Upper lobe of left lung (tissue), 6 donors: ENCODE data around the gene CPEB4. TPM values are rescaled to one million over a fixed set of nuclear protein-coding genes. Genes with fewer than 3 reads are reported as not detected.

ENCODE experiments used
- ATAC-seq, 2 donors: fragments of 200-7000 bp; cut with Tn5 transposase; one replicate each; pipeline ENCODE4 v1.9.1; 2022; ENCODE audit warnings: mild to moderate bottlenecking in 2 of 2, moderate library complexity in 2 of 2; ENCODE audit not compliant: low FRiP score in 2 of 2
- DNase-seq, 2 donors: peaks; one replicate each; pipeline ENCODE4 v3.0.0-alpha.2; 2019 to 2020
- H3K27ac ChIP-seq, 4 donors: fragments of 200-600 bp; sonication (generic); one replicate each; pipeline ENCODE4 v1.5.1; 2016 to 2019
- H3K27me3 ChIP-seq, 4 donors: fragments of 200-600 bp; sonication (generic); one replicate each; pipeline ENCODE4 v1.5.1; 2017 to 2019
- H3K36me3 ChIP-seq, 4 donors: fragments of 200-600 bp; sonication (generic); one replicate each; pipeline ENCODE4 v1.5.1; 2016 to 2019
- H3K4me1 ChIP-seq, 4 donors: fragments of 200-600 bp; sonication (generic); one replicate each; pipeline ENCODE4 v1.5.1; 2018 to 2019
- H3K4me3 ChIP-seq, 4 donors: fragments of 200-600 bp; sonication (generic); one replicate each; pipeline ENCODE4 v1.5.1; 2017 to 2019; ENCODE audit warnings: mild to moderate bottlenecking in 2 of 4, moderate library complexity in 1 of 4
- H3K9me3 ChIP-seq, 4 donors: fragments of 200-600 bp; sonication (generic); one replicate each; pipeline ENCODE4 v1.5.1; 2018 to 2019
- CTCF ChIP-seq, 6 experiments: fragments of 450-650 bp in 4 of 6; fragments of 200-600 bp in 2 of 6; sonication (generic) in 2 of 6; IDR thresholded peaks; one replicate each; pipeline ENCODE4 v1.5.1; 2016 to 2019; ENCODE audit warnings: antibody characterized with exemption in 6 of 6
- EP300 ChIP-seq, 4 donors: sonication (generic); formaldehyde crosslinking; IDR thresholded peaks; one replicate each; pipeline ENCODE4 v1.5.1; 2017; ENCODE audit warnings: antibody characterized with exemption in 4 of 4, control low read depth in 2 of 4
- POLR2A ChIP-seq, 4 donors: fragments of 450-650 bp; IDR thresholded peaks; one replicate each; pipeline ENCODE4 v1.5.1; 2016 to 2017; ENCODE audit warnings: antibody characterized with exemption in 4 of 4, mild to moderate bottlenecking in 2 of 4
- POLR2AphosphoS5 ChIP-seq, 2 donors: sonication (generic); formaldehyde crosslinking; IDR thresholded peaks; one replicate each; pipeline ENCODE4 v1.5.1; 2017; ENCODE audit warnings: antibody characterized with exemption in 2 of 2
- WGBS, 2 donors: methylation state at CpG; one replicate each; pipeline ENCODE4 v1.1.5; 2017 to 2018; 5-methylcytosine and 5-hydroxymethylcytosine counted together
- total RNA-seq, 6 donors: library from RNA; depleted of rRNA in 4 of 6; stranded (reverse); fragments of >200 nt in 4 of 6; gene quantifications; one replicate each; pipeline versions ENCODE4 v1.1.0 to v1.2.1, GENCODE V29; 2016 to 2021
- donor health status: DM: no; HTN: no; CAD: no; lungs with moderate emphysema.
- donor health status: DM: no; HTN: yes; CAD: no; lungs with severe emphysema.

Gene CPEB4
- total RNA-seq, 6 donors from 2014 or later = 52.6 to 96.4 (median 62.0) TPM

- WGBS, 2 donors = 59 to 64% methylated on average over 8 to 9 of the region's 9 CpGs
- Histone ChIP-seq H3K4me1 (peaks cover 6 to 26% (median 14%) of the 10 kb centered on the region in 4 donors), H3K36me3 (no peaks in the 10 kb centered on the region), H3K9me3 (no peaks in the 10 kb centered on the region), H3K27ac (peak overlapping the region; percentile 39 to 80 (median 70)), H3K27me3 (no peaks in the 10 kb centered on the region), H3K4me3 (no peak overlapping the region)
- peak; percentile 11 to 60 for ATAC-seq
- peak in 1 of 2 donors; percentile 20 for DNase-seq
- TF ChIP-seq EP300 (IDR thresholded peaks at IDR 0.05) (no peak), POLR2A (IDR thresholded peaks at IDR 0.05) (no peak), CTCF (IDR thresholded peaks at IDR 0.05) (no peak), POLR2AphosphoS5 (IDR thresholded peaks at IDR 0.05) (no peak)
Observed at GRCh38 chr5:173872957-173873305, 15.2 kb upstream of the CPEB4 start.

DNA sequence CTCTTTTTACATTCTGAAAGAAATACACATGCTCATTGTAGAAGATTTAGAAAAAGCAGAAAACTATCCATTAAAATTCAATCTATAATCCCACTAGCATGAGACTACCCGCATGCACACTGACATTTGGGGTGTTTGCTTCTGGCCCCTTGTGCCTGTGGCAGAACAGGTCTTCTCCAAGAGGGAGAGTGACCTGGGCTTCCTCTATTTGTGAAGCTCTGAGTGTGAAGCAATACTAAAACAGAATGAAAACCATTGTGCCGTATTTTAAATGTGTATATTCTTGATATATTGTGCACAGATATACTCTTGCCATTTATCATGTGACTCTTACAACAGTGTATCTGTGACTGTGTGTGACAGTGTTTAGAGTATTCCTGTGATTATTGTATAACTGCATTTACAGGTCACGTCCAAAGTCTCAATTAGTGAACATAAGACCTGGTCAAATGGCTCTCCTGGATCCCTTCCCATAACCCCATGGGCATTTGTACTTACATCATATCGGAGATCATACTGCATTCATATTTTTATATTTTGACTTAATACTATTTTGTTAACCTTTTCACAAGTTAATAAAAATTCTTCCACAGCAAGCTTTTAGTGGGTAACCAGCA, 14.7 kb upstream of the CPEB4 start:
- Histone ChIP-seq H3K27ac (peak overlapping the region; percentile 39 to 80 (median 70)), H3K27me3 (no peaks in the 10 kb centered on the region), H3K36me3 (no peaks in the 10 kb centered on the region), H3K4me3 (no peak overlapping the region), H3K4me1 (peaks cover 6 to 21% (median 9%) of the 10 kb centered on the region in 4 donors), H3K9me3 (no peaks in the 10 kb centered on the region)
- DNase-seq (no peak), ATAC-seq (peak in 1 of 2 donors; percentile 62)
- TF ChIP-seq EP300 (IDR thresholded peaks at IDR 0.05) = no peak
- no peak for TF ChIP-seq POLR2A (IDR thresholded peaks at IDR 0.05)
- TF ChIP-seq CTCF (IDR thresholded peaks at IDR 0.05) = no peak
- TF ChIP-seq POLR2AphosphoS5 (IDR thresholded peaks at IDR 0.05) = no peak
- 65 to 73% methylated on average over 4 of the region's 4 CpGs for WGBS, 2 donors

DNA sequence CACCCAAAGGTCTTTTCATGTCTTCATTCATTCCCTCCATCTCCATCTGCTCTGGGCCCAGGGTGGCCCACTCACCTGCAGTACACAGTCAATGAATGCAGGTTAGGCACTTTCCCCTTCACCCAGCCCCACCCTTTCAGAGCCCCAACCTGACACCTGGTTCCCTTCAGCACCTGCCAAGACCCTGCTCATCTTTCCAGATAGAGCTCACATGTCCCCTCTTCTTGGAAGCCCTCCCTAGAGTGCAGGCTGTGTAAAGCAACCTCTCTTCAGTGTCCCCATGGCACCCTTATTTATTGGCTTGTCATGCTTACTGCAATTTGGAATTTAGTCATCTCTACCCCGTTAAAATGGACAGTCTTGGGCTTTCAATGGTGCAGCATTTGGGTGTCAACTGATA, 13.0 kb upstream of the CPEB4 start:
- H3K27me3 ChIP-seq = no peaks in the 10 kb centered on the region
- WGBS, 2 donors = 73 to 87% methylated on average over 1 of the region's 1 CpG

DNA sequence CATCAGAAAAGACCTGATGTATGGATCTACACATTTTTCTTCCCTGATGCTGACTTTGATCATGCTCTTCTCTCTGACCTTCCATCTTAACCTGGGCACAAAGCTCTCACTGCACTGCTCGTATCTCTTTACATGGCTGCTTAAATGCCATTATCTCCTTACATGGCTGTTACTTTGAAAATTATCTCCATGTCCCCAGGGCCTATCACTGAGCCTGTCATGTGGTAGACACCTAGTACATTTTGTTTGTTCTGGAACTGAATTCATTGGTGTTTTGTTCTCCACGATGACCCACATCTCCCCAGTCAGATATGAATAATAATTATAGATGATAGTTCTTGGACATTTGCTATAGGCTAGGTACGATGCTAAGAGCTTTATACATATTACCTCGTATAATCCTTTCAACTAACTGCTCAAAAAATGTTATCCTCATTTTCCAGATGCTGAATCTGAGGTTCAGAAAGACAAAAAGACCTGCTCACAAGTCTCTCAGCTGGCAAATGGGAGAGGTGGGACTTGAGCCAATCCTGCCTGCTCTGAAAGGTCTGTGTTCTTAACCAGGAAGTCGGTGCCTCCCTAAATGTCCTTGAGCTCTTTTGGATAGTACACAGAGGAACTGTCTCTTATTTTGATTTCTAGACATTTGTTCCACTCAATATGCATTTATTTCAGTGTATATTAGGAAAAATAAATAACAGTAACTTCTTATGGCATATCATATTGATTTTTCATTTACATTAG, 9.8 kb upstream of the CPEB4 start:
- no peaks in the 10 kb centered on the region for H3K36me3 ChIP-seq
- peak overlapping the region in 3 of 4 donors; percentile 54 to 70 (median 59) for H3K27ac ChIP-seq
- DNase-seq = peak in 1 of 2 donors; percentile 66
- no peaks in the 10 kb centered on the region for H3K9me3 ChIP-seq
- no peak for ATAC-seq
- TF ChIP-seq EP300 (IDR thresholded peaks at IDR 0.05) (no peak), CTCF (IDR thresholded peaks at IDR 0.05) (no peak), POLR2AphosphoS5 (IDR thresholded peaks at IDR 0.05) (no peak), POLR2A (IDR thresholded peaks at IDR 0.05) (no peak)
- no peaks in the 10 kb centered on the region for H3K27me3 ChIP-seq
- H3K4me3 ChIP-seq = no peak overlapping the region
- peaks cover 6 to 11% (median 8%) of the 10 kb centered on the region in 4 donors for H3K4me1 ChIP-seq
- 65 to 71% methylated on average over 5 of the region's 5 CpGs for WGBS, 2 donors

More for the DNA sequence above, 13.0 kb upstream of the CPEB4 start:
- Histone ChIP-seq H3K27ac (no peak overlapping the region), H3K4me3 (no peak overlapping the region), H3K9me3 (no peaks in the 10 kb centered on the region), H3K36me3 (no peaks in the 10 kb centered on the region), H3K4me1 (peaks cover 12 to 25% (median 14%) of the 10 kb centered on the region in 4 donors)
- no peak for DNase-seq
- TF ChIP-seq POLR2A (IDR thresholded peaks at IDR 0.05) = no peak
- TF ChIP-seq EP300 (IDR thresholded peaks at IDR 0.05) = no peak
- TF ChIP-seq CTCF (IDR thresholded peaks at IDR 0.05) = no peak
- TF ChIP-seq POLR2AphosphoS5 (IDR thresholded peaks at IDR 0.05) = no peak
- no peak for ATAC-seq
